ENCODE data around the gene TRIM45.
A peak's percentile ranks its signal among the peaks of the same experiment; 100 is the strongest.
"Not testable (repeated sequence)": the region's sequence is repeated elsewhere in the genome, so short reads cannot be mapped to it uniquely, and the experiment has no call there.

TRIM45 gene

DNA sequence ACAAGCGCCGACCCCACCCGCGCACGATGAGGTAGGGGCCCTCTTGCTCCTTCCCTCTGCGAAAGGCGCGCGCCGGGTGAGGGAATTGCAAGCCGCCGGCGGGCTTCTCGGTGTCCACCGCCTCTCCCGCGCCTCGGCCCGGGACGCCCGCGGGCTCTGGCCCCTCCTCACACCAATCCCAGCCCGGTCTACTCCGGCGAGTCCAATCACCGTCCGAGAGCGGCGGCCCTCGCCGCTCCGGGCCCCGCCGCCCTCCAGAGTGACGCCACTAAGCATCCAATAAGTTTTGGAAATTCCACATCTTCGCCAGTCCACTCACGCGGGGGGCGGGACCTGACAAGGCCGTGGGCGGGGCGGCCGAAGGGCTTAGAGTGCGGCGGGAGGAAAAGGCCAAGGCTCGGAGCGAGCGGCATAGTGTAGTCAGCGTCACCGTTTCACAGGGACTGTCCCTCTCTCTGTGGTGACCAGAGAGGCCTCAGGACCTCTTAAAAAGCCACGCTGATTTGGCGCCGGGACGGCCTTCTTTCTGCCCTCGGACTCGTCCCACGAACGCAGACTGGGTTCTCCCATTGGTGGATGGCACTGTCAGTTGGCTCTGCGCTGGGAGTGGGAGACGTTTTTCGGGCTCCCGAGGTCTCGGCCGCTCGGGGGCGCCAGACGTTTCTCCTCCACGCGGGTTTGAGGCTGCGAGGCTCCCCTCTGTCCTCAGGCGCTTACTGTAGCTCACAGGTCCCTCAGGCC lies at the start of gene TRIM45:
TSS of gene TRIM45 (minus strand) at position 161 of the 741 bp plus-strand sequence. CDS start 548 bp downstream, outside the sequence.
- peak within 1 kb of the TSS; percentile 89 for H3K27ac ChIP-seq
- TF ChIP-seq CTCF (conservative IDR thresholded peaks at IDR 0.05): peak; percentile 84

GRCh38 chr1:117169871-117170596 lies 48.5 kb upstream of the TRIM45 start:
- TF ChIP-seq CTCF (conservative IDR thresholded peaks at IDR 0.05): no peak
- H3K27ac ChIP-seq: no peak overlapping the region

- no peak for TF ChIP-seq CTCF (conservative IDR thresholded peaks at IDR 0.05)
- H3K27ac ChIP-seq: peak overlapping the region; percentile 25
These were observed 45.9 kb upstream of the TRIM45 start for GRCh38 chr1:117167402-117167801.

DNA sequence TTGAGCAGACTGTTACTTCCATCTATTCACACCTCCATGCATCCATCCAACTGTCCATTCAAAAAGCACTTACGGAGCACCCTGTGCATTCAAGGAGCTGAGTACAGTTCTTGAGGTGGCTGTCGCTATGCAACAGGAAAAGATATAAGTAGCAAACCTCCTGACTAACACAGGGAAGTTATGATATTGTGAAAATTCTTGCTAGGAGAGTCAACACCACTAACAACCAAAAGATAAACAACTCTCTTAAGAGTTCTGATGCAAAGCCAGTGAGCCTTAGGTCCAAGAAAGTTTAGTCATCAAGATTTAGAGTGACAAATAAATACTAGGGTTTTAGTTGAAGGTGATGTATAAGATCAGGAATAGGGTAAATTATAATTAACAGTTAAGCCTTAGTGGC lies 44.5 kb upstream of the TRIM45 start:
- H3K27ac ChIP-seq: no peak overlapping the region
- no peak for TF ChIP-seq CTCF (conservative IDR thresholded peaks at IDR 0.05)

GRCh38 chr1:117164209-117164608 lies 42.7 kb upstream of the TRIM45 start:
- no peak for TF ChIP-seq CTCF (conservative IDR thresholded peaks at IDR 0.05)
- peak overlapping the region; percentile 57 for H3K27ac ChIP-seq

- no peak for TF ChIP-seq CTCF (conservative IDR thresholded peaks at IDR 0.05)
- peak overlapping the region; percentile 57; the same call in 1 of the 2 replicates for H3K27ac ChIP-seq
These were observed 41.3 kb upstream of the TRIM45 start for GRCh38 chr1:117162816-117163215.

GRCh38 chr1:117161887-117162286 lies 40.3 kb upstream of the TRIM45 start:
- TF ChIP-seq CTCF (conservative IDR thresholded peaks at IDR 0.05): no peak
- peak overlapping the region; percentile 40 for H3K27ac ChIP-seq

- not testable (repeated sequence) for H3K27ac ChIP-seq
These were observed 29.8 kb upstream of the TRIM45 start for GRCh38 chr1:117151305-117151704.
